Measurements from ENCODE around the gene B4GALT1. TPM values are rescaled to one million over a fixed set of nuclear protein-coding genes. Genes with fewer than 3 reads are reported as not detected.
A peak's percentile ranks its signal among the peaks of the same experiment; 100 is the strongest.
"Not testable (repeated sequence)": the region's sequence is repeated elsewhere in the genome, so short reads cannot be mapped to it uniquely, and the experiment has no call there.

Gene B4GALT1
- total RNA-seq, 1 donor from 2014 or later = 115 TPM

DNA sequence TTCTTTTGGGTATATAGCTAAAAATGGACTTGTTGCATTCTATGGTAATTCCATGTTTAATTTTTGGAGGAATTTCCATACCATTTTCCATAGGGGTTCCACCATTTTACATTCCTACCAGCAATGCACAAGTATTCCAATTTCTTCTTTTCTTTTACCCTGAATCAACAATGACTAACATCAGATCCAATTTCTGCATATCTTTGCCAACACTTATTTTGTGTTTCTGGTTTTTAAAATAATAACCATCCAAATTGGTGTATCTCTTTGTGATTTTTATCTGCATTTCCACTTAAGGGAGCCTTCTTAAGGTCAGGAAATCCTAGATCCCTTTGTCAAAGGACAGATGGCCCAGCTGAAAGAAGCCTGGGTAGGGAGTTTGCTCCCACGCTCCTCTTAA is 61.2 kb downstream of the B4GALT1 start:
- DNase-seq (ENCODE audit: low spot score) = no peak

- DNase-seq (ENCODE audit: low spot score) = no peak
Observed at GRCh38 chr9:33105504-33105903, 61.6 kb downstream of the B4GALT1 start.

GRCh38 chr9:33104401-33104800 is 62.7 kb downstream of the B4GALT1 start:
- DNase-seq (ENCODE audit: low spot score) = no peak

- no peak for DNase-seq (ENCODE audit: low spot score)
Observed at GRCh38 chr9:33103501-33104281, 63.4 kb downstream of the B4GALT1 start.

- peak; percentile 71 for DNase-seq (ENCODE audit: low spot score)
Observed at GRCh38 chr9:33102551-33103210, 64.5 kb downstream of the B4GALT1 start.

- DNase-seq (ENCODE audit: low spot score) = peak; percentile 74
Observed at GRCh38 chr9:33101104-33101951, 65.8 kb downstream of the B4GALT1 start.

DNA sequence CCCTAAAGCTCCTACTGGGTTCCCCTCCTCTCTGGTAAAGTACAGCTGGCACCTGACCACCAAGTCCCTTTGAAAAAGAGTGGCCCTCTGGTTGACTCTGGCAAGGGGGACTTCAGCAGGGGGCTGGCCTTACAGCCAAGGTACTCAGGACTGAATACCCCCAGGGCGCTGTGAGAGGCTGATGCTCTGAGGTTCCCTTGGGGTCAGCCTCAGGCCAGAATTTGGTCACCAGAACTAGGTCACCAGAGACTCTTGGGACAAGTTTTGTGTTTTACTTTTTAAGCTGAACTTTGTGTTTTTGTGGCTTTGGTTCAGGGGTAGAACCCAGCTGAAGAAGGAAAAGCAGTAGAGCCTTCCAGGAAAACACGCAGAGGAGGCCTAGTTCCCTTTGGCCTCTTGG is 67.4 kb downstream of the B4GALT1 start:
- no peak for DNase-seq (ENCODE audit: low spot score)

GRCh38 chr9:33097192-33097591 is 69.9 kb downstream of the B4GALT1 start:
- no peak for DNase-seq (ENCODE audit: low spot score)

DNA sequence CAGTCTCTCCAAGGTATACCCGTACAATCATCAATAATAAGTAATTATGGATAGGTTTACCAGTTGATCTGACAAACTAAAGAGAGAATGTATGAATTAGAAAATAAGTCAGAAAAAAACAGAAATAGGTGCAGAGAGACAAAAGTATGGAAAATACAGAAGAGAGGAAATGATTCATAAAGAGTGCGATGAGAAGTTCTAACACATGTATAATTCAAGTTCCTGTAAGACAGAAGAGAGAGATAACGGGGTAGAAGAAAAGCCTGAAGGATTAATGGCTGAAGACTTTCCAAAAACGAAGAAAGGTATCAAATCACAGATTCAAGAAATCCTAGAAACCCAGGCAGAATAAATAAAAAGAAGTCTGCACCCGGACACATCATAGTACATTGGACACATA is 74.5 kb downstream of the B4GALT1 start:
- DNase-seq (ENCODE audit: low spot score) = no peak

DNA sequence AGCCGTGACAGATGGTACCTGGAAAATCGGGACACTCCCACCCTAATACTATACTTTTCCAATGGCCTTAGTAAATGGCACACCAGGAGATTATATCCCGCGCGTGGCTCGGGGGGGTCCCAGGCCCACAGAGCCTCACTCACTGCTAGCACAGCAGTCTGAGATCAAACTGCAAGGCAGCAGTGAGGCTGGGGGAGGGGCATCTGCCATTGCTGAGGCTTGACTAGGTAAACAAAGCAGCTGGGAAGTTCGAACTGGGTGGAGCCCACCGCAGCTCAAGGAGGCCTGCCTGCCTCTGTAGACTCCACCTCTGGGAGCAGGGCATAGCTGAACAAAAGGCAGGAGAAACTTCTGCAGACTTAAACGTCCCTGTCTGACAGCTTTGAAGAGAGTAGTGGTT is 81.5 kb downstream of the B4GALT1 start:
- DNase-seq (ENCODE audit: low spot score) = not testable (repeated sequence)

- DNase-seq (ENCODE audit: low spot score) = no peak
Observed at GRCh38 chr9:33082538-33083326, 84.4 kb downstream of the B4GALT1 start.

GRCh38 chr9:33082128-33082527 is 85.0 kb downstream of the B4GALT1 start:
- no peak for DNase-seq (ENCODE audit: low spot score)

DNA sequence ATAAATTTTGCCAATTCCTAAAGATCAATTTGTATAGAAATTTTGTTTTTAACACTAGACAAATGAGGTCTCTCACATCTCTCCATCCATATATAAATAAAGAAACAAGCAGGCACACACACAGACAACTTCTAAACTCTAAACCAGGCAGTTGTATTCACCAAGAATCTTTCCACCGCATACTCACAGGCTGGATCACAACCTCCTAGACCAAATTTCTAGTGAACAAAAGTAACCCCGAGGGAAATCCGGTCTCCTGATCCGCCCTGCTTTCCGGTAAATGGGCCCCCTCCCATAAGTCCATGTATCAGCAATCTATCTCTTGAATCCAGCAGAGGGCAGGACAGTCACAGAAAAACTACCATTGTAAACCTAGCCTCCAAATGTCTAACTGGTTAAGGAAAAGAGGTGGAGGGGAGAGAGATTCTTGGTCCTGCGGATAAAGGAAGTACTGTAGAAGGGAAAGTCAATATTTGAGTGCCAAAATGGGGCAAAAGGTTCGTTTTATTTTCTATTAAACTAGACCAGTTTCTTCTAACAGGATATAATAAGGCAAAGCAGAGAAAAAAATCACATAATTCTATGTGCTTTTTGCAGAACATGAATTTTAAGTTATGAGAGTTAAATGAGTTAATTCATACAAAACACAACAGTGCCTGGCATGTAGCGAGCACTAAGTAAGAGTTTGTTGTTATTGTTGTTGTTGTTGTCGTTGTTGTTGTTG is 85.8 kb downstream of the B4GALT1 start:
- DNase-seq (ENCODE audit: low spot score) = no peak

DNA sequence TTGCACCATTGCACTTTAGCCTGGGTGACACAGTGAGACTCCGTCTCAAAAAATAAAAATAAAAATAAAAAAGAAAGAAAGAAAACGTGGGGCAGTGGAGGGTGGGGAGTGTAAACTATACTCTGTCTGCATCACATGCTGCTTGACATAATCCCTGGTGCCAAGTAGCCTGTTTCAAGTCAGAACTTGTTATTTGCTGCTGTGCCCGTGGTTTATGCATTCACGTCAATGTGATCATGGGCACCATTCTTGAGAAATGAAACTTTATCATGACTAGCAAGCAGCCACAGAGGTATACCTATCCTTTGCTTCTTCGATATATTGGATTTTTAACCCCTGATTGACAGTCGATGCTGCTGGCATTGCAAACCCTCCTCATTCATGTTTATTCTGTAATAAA is 86.6 kb downstream of the B4GALT1 start:
- no peak for DNase-seq (ENCODE audit: low spot score)

DNA sequence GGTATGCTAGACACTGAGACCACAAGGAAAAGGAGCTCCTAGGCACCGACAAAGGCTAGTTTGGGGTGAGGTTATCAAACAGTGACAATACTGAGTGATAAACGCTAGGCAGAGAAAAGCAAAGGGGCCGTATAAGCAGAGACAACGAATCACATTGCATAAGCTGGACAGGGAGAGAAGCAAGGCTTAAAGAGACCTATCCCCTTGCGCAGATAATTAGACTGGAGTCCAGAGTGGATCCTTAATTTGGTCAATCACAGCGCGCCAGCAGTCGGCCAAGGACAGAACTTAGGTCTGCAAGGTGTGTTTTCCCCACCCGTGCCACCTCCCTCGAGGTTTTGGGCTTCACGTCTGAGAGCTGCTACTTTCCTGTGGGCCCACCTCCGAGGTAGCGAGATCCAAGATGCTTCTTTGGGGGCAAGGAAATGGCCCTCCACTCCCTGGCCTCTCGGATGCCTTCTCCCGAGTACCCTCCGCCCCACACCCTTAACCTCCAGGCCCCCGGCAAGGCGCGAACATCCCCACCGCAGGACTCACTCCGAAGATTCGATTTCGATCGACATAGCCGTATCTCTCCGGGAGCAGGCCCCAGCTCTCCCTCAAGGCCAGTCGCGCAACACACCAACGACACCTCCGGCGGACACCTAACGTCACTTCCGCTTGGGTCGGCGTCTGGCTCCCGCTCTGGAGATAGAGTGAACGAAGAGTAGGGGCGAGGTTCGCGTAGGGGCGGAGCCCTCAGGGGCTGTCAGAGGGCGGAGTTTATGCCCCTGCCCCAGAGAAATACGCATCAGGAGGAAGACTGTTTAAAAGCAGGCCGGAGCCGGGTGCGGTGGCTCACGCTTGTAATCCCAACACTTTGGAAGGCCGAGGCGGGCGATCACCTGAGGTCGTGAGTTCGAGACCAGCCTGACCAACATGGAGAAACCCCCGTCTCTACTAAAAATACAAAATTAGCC is 90.8 kb downstream of the B4GALT1 start, which contains the start of gene SMU1:
Gene SMU1 (minus strand): TSS at position 629 of the 959 bp plus-strand sequence. CDS start 66 bp downstream, at position 563.
- peak; percentile 99 for DNase-seq (ENCODE audit: low spot score)

DNA sequence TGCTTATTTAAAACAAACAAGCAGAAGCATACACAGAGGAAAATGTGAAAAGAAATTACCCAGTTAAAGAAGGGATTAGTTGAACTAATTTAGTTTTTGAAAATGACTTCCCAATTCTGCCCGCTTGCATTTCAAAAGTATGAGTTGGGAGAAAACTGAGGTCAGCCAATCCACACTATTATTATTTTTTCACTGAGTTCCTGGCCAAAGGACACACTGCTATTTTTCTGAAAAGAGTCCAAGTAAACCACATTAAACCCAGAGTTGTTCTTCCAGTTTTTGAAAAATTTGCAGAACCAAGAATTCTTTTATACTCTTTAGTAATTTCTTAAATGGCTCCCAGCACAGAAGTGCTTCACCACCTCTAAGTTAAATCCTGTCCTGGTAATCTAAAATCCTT is 98.1 kb downstream of the B4GALT1 start:
- DNase-seq (ENCODE audit: low spot score) = no peak

DNA sequence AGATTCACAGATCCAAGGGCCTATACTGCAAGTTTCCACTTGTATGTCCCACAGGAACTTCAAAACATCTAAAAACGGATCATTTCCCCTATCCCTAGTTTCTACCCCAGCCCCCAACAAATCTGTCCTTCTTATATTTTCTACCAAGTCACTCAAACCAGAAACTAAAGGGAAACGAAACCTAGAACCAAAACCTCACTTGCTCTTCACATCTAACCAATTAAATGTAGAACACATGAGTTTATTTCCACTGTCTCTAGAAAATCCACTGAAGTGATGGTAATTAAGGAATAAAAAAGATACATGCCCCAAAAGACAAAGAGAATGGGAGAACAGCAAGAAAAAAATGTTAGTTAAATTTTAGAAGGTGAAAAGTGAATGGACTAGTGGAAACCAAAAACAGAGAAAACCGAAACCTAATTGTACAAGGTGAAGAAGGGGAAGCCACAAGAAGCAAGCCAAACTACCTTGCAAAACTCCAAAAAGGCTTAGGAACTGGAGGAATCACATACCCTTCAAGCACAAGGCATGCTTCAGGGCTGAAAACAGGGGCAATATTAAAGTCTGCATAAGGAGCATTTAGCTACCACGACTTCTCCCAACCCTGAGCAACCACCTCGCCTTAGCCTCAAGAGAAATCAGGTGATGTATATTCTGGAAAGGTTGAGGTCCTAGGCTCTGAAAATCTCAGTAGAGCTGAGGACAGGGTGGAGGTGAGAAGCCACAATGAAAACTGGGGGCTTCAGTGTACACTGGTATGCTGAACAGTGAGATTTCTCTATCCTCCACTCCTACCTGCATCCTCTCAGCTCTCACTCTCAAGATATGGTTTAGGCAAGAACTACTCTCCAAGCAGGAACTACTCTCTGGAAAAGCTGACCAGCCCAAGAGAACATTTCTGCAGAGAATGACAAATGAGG is 101.7 kb downstream of the B4GALT1 start:
- DNase-seq (ENCODE audit: low spot score) = no peak
